HG02642 (cell line): ENCODE measurements around the gene RNF214.
A peak's percentile ranks its signal among the peaks of the same experiment; 100 is the strongest.

Source experiments
- ATAC-seq: cut with Tn5 transposase; IDR thresholded peaks from one replicate; pipeline ENCODE4 v1.9.1; 2021; ENCODE audit warnings: mild to moderate bottlenecking; ENCODE audit not compliant: unreplicated experiment, poor library complexity

RNF214 gene

DNA sequence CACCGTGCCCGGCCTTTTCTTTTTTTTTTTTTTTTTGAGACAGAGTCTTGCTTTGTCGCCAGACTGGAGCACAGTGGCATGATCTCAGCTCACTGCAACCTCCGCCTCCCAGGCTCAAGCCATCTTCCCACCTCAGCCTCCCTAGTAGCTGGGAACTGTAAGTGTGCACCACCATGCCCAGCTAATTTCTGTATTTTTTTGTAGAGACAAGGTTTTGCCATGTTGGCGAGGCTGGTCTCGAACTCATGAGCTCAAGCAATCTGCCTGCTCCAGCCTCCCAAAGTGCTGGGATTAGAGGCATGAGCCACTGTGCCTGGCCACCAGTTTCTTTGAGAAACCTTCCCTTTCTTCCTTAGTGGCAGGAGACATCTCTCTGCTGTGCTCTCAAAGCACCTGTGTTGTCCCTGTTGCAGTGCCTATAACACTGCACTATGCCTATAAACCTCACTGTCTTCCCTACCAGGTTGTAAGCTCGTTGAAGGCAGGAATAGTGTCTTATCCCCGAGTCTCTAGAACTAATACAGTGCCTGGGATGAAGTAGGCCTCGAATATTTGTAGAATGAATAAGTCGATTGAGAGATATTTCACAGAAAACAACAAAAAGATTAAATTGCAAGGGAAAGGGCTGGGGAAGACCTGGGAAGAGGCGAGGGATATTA, 19.6 kb upstream of the RNF214 start:
- ATAC-seq, result no peak

DNA sequence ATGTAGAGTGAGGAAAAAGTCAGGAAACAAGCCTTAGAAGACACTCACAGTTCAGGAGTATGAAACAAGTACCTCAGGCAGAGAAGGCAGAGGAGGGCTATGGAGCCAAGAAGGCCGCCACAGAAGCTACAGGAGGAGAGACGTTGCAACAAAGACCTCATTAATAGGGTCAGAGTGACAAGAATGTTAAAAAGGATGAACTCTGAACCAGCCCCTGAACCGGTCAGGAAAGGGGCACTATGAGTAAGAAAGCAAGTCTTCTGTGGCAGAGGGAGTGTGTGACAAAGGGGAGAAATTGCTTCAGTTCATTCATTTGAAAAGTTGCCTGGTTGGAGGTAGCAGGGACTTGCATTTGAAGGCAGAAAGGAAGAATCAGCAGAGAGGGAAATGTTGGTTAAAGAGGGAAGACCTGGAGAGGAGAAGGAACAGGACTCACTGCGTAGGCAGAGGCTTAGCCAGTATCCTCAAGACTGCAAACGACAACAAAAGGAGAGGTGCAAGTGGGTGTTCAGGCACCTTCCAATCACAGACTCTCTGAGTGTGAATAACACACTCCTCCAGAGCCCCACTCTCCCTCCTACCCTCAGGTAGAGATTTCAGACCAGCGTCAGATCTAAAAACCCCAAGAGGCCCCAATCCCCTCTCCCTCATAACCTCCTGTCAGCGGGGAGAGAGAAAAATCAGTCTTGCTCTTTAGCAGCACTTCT, 17.9 kb upstream of the RNF214 start:
- ATAC-seq, result no peak

DNA sequence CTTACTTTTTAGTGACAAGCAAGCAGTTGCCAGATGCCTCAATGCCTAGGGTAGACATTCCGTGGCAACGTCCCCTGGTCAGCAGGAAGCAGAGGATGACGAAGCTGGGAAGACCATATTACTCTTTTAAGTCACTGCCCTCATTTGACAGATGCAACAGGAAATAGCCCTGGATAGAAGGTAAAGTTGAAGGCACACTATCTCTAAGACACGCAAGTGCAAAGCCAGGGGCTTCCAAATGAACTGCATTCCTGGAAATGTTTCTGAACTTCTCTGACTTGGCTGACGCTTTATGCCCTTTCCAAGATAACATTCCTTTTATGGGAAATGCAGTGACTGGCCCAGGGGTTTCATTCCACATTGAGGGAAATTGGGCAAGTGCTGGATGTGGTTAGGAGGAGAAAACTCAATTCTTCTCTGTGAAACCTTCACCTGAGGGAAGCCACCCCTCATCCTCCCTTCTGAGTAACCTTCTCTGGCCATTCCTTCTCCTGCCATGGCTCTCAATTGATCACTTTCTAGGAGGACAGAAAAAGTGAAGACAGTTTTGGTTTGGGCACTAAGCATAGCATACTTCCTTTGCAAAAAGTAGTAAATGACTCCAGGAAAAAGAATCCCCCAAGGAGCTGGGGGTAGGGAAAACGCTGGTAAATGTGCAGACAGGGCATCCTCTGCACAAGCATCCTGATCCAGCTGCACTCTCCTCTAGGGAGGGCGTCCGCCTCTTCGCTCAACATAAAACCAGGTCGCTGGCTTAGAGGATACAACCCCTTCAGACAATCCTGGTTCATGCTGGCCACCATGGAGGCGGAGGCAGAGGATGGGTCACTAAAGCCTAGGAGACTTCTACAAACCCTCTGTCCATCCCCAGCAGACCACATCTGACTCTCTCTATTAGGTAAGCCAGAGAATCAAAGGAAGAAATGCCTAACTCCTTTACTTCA, 15.1 kb upstream of the RNF214 start:
- no peak for ATAC-seq

DNA sequence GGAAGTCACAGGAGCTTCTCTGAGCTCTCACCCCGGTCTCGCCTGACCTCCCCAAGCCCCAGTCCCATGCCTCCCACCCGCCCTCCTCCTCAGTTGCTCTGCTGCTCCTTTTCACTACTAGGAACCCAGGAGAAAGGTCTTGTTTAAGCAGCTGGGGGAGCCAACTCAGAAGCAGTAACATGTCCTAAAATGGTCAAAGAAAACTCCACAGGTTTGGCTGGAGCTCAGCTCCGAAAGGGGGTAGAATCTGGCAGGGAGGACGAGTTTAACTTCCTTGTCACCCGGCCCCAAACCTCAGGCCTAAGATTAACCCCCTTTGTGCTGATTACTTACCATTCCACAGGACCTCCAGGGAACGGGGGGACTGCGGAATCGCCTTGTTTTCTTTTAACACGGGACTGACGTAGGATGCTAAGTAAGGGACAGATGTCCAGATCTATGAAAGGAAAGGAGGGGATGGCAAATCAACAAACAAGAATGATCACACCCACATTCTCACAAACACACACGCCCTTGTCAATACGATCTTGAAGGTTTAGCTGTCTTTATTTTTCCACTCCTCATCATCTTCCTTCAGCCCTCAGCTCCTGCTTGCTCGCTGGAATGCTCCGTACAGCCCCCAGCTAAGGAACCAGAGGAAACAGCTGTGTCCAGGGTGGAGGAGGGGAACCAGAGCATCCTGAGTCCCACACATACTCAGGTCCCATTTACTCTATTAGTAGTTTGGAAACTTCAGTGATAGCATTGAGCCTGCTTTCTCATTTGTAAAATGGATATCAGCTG, 14.1 kb upstream of the RNF214 start:
- no peak for ATAC-seq

DNA sequence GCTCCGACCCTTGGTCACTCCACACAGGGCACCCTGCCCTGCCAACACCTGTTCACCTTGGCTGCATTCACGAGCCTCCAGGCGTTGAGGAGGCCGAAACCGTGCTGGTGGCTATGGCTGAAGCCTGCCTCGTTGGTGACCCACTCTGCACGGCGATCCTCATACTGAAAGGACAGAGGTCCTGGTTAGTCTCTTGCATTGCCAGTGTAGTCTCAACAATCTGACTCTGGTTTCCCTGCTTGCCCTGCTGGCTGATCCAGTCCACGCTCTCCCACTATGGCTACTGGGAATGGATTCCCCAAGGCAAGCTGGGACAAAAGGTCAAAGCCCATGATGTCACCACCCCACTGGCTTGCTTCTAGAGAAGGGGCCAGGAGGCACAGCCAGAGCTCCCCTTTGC, 13.5 kb upstream of the RNF214 start:
- no peak for ATAC-seq

DNA sequence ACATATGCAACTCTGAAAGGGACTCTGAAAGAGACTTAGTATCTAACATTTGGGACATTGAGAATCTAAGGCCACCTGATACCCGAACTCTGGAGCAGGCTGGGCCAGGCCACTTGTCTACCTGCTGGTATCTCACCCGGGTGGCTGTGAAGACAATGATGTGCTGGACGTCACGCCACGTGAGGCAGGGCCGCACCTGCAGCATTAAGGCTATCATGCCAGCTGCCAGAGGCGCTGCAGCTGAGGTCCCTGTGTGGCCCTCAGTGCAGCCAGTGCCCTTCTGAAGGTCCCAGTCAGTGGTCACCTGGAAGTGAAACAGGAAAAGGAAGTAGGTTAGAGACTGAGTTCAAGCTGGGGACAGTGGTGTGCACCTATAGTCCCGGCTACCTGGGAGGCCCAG, 13.0 kb upstream of the RNF214 start:
- ATAC-seq, result no peak

DNA sequence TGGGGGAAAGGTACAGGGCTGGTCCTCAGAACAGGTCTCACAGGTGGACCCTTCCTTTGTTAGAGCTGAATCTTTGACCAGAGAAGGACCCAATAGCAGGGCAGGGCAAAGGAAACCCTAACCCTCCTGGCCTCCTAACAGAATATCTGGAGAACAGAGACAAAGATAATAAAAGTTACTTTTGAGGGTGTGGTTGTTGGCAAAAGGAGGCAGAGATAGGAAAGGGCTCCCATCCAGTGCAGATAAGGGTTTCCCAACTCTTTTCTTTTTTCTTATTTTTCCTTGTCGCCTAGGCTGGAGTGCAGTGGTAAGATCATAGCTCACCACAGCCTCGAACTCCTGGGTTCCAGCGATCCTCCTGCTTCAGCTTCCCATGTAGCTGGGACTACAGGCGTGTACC, 12.5 kb upstream of the RNF214 start:
- no peak for ATAC-seq

DNA sequence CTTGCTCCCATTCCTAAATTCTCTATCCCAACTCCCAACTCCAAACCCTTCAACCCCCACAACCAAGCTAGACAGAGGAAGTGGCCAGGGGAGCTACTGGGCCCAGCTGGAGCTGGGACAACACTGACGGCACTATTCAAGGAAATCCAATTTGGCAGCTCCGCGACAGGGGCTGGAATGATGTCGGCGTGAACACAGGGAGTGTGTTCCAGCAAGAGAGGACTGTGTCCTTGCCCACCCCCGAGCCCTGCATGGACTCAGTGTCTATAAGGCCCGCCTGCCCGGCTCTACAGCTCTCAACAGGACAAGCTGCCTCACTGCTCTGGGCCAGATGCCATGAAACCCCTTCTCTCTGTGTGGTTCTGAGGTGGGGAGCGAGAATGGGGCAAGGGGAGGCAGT, 11.9 kb upstream of the RNF214 start:
- ATAC-seq, result no peak

DNA sequence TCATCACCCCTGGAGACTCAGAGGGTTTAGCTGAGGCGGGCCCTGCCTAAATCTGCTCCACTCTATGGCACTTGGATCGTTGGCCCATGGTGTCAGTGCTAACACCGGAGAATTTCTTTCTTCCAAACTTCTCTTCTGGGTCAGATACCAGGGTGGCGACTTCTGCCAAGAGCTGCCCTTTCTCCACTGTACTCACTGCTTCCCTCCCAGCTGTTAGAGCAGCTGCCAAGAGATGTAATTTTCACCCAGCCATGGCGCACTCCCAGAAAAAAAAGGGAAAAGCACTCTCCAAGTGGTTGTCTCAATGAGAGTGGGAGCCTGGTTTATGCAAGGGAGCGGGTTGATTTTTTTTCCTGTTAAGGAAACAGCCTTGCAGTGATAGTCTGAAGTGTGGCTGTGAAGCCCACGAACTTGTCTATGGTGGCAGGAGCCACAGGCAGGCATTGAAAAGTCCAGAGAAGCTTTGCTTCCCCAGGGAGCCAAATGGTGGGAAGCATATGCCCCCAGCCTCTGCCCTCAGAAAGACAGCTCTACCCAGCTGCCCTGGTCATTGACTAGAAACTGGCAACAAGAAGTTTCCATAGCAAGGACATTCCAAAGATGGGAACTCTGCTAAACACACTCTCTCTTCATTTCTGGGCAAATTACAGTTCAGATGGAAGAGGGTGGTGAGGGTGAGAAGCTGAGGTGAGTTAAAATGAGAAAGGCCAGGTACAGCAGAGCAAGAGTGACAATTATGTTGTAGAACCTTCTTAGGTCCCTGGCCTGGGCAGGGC, 11.3 kb upstream of the RNF214 start:
- no peak for ATAC-seq

DNA sequence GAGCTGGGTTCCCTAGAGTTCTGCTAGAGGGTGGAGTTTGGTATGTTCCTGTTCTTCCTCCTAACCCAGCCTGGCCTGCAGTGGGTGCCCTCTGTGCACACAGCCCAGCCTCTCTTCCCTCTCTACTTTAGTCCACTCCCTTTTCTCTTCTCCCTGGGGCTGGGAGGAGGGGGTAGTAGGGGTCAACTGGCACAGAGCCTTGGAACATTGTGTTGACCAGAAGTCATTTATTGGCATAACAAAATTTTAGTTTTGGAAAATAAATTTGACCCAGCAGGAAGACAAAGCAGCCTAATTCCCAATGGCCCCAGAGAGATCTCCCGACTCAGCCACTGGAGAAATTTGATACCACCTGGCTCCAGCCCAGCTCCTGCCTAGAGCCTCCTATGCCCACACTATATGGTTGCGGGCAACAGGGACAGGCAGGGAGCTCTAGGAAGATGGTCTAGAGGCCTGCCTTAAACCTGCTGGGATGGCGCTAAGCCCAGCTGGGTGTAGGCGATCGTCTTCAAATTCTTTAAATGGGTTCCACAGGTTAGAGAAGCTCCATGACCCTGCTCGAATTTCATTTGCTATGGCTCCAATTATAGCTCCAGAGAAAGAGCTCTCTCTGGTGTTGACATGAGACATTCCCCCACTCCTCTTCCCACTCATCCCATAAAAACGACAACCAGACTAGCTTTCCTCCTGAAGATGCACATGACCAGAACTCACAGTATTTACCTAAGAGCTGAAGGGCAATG, 10.5 kb upstream of the RNF214 start:
- no peak for ATAC-seq

DNA sequence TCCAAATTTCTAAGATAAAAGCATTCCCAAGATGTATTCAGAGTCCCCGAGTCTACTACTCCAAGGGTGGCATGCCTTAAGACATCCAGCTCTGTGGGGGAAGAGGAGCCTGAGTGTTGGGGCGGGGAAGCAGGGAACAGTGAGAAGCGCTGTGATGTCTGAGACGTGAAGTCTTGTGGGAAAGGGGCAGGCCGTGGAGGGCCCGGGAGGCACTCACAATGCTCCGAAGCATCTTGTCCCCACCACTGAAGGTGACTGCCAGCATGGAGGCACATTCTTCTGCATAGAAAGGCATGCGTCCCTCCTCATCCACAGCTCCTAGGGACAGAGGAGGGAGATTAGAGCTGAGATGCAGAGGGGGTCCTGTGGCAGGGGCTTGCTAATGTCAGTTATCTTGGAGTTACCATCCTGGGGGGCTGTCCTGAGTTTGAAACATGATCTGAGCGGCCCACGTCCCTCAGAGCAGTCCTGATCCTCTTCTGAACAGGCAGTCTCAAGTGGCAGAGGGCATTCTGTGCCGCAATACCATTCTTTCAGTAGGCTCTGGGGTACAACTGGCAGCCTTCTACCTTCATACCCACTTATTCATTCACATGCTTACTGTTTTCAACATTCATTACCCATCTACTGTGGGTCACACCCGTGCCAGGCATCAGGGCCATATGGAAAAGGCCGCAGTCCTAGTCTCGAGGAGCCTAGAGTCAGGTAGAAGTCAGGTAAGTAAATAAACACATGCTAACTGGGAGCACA, 9.3 kb upstream of the RNF214 start:
- ATAC-seq, result no peak

DNA sequence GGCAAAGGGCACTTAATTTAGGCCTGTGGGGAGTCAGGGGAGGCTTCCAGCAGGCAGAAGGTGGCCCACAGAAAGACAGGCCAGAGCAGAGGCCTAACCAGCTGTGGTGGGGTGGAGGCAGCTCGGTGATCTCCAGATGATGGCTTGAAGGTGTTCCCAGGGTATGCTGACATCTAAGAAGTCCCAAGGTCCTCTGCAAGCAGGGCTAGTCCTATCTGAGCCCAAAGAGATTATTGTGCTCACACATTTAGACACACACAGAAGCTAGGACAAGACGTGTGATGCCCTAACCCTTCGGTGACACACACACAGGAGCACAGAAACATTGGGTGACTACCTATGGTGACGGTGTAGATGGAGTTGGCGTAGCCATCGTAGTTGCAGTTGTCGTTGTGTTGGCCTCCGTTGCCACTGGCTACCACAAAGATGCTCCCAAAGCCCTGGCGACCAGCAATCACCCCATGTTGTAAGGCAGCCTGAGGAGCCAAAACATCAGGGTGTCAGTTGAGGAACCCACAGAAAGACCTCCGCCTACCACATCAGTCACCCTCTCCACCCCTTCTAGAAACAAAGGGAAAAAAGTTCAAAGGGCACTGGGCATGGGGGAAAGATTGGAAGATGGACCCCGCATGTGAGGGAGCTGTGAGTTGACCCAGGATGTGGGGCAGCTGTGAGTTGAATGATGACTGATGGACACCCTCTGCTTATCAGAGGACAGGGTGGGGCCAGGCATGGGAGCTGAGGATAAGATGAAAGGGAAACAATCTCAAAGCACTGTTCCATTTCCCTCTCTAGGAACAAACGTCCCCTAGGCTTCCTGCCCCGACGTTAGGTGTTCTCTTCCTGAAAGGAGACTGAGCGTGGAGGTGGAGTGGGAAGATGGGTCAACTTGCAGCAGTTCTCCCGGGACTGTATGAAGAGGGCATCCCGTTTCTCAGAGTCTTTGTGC, 8.5 kb upstream of the RNF214 start:
- no peak for ATAC-seq

DNA sequence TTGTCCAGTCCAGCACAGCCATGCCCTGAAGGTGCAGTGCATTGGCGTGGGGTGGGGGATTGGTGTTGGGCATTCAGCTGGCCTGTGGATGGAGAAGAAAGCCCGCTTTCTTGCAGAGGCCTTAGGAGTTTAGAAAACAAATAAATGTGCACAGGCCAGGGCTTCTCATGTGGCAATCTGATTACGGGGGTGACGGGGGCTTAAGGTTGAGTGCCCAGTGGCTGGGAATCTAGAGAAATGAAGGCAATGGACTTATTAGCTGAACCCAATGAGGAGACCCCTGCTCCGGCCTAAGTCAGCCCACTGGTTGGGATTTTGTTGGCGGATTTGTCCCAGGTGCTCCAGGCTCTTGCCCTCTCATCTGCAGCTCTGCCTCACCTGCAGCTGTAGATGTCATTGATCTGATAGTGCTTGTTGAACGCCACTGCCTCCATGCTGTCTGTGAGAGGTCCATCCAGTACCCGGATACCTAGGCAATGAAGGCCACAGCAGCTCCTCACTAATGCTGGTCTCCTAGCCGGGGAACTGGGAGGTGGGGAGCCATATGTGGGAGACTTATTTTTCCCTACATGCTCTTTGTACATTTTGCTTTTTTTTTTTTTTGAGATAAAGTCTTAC, 6.8 kb upstream of the RNF214 start:
- ATAC-seq, result no peak

DNA sequence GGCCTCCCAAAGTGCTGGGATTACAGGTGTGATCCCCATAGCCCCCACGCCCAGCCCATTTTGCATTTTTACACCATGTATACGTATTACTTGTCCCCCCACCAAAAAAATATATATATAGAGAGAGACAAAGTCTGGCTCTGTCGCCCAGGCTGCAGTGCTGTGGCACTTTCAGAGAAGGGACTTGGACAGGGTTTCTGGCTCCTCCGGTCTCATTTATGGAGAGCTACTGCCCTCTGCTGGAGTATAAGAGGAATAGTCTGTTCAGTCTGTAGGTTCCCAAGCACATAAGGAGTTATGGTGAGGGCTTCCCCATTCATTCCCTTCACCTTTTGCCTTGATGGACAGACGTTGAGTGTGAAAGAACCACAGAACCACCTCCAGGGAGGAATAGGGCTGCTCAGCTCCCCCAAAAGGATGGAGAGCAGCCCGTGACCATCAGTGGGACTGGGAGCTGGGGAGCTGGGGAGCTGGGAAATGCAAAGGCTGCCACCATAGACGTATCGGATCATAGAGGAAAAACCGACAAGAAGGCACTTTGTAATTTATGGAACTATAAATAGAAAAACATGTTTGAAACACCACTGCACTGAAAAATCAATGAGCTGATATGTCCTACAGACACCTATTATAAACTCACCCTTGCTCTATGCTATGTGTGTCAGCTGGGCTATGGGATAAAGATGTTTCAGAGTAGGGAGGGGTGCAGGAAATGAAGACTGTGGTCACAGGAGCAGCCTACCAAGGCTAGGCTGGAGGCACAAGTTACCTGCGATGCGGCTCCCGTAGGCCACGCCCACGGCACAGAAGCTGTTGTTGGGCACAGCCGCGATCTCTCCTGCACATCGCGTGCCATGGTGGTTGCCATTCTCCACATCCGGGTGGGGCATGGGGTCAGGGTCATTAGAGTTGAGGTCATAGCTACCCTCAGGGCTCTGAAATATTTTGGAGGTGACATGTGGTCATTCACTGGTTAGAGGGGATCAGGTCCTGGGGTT, 5.8 kb upstream of the RNF214 start:
- ATAC-seq, result peak; percentile 51

DNA sequence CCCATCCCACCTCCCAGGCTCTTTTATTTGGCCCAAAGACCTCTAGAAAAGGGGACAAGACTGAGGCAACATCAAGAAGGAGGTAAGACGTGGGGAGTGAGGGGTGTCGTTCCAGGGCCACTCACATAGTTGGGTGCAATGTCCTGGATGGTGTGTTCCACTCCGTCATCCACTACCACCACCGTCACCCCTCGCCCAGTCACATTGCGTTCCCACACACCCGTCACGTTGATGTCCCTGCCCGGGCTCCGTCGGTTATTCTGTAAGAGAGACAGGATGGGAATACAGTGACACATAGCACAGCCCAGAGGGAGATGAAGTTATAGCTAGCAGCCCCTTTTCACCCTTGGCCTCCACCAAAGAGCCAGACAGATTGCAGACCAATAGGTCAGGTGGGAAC, 4.4 kb upstream of the RNF214 start:
- ATAC-seq, result no peak

DNA sequence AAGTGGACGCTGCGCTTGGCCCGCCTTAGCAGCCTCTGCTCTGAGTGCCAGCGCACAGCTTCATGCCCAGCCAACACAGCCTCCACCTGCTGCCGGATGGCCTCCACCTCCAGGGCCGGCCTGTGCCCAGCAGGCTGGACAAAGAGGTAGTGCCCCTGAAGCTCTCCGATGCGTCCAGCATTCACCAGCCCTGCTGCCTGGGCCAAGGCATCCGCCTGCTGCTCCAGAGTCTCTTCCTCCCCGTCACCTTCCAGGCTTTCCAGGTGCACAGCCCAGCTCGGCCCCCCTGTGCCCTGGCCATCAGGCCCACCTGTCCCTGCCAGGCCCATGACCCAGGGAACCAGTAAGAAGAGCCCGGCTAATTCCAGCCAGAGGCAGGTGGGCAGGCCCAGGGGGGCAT, 3.1 kb upstream of the RNF214 start:
- ATAC-seq, result no peak
